Measurements from ENCODE around the gene KRTAP10-3.

DNA sequence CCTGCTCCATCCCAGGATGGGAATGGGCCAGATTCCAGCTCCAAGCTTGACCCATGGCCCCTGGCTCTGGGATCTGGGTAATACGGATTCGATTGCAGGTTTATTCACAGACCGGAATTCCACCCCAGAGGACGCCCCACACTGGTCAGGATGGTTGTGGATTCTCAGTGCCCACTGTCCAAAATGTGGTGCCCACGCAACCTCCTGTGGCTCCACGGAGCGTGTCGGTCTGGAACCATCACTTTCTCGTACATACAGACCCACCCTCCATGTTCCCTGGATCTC, 50.2 kb downstream of the KRTAP10-3 start:
- TF ChIP-seq, protein P1, sequence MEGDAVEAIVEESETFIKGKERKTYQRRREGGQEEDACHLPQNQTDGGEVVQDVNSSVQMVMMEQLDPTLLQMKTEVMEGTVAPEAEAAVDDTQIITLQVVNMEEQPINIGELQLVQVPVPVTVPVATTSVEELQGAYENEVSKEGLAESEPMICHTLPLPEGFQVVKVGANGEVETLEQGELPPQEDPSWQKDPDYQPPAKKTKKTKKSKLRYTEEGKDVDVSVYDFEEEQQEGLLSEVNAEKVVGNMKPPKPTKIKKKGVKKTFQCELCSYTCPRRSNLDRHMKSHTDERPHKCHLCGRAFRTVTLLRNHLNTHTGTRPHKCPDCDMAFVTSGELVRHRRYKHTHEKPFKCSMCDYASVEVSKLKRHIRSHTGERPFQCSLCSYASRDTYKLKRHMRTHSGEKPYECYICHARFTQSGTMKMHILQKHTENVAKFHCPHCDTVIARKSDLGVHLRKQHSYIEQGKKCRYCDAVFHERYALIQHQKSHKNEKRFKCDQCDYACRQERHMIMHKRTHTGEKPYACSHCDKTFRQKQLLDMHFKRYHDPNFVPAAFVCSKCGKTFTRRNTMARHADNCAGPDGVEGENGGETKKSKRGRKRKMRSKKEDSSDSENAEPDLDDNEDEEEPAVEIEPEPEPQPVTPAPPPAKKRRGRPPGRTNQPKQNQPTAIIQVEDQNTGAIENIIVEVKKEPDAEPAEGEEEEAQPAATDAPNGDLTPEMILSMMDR (IDR thresholded peaks at IDR 0.05; ENCODE audit: insufficient read depth, low read length): no peak
- TF ChIP-seq REST (IDR thresholded peaks at IDR 0.05; ENCODE audit: insufficient replicate concordance, low read depth) (no peak), POLR2AphosphoS5 (IDR thresholded peaks at IDR 0.05; ENCODE audit: low read depth) (no peak)

All from HL-60 (cell line).